Kidney epithelial cell (primary cell): ENCODE measurements around the gene PXMP4. TPM values are rescaled to one million over a fixed set of nuclear protein-coding genes. Genes with fewer than 3 reads are reported as not detected.

Source experiments
- DNase-seq: peaks from one replicate; pipeline ENCODE4 v3.0.0-alpha.2; 2010; ENCODE audit warnings: low read depth
- H3K27me3 ChIP-seq: 2 replicates; pipeline ENCODE4 v1.6.0; 2011; ENCODE audit warnings: low read length; ENCODE audit not compliant: control insufficient read depth, insufficient read depth
- H3K36me3 ChIP-seq: 2 replicates; pipeline ENCODE4 v1.5.1; 2011; ENCODE audit warnings: low read length; ENCODE audit not compliant: control insufficient read depth, insufficient read depth
- H3K4me3 ChIP-seq: 2 replicates; pipeline ENCODE4 v1.5.1; 2011; ENCODE audit warnings: low read depth, mild to moderate bottlenecking, control low read depth, low read length
- total RNA-seq: library from RNA; depleted of rRNA; stranded (reverse); fragments of >200 nt; gene quantifications from 2 replicates; pipeline ENCODE4 v1.2.3, GENCODE V29; 2015
- TF ChIP-seq, protein P1 (sequence below): IDR thresholded peaks from 2 replicates; pipeline ENCODE4 v1.5.1; 2011; ENCODE audit warnings: mild to moderate bottlenecking, moderate library complexity, low read length, control low read depth, inconsistent platforms; ENCODE audit not compliant: insufficient read depth, poor library complexity, severe bottlenecking

PXMP4 gene
- total RNA-seq, 1 donor from 2014 or later, result 8.1 TPM

DNA sequence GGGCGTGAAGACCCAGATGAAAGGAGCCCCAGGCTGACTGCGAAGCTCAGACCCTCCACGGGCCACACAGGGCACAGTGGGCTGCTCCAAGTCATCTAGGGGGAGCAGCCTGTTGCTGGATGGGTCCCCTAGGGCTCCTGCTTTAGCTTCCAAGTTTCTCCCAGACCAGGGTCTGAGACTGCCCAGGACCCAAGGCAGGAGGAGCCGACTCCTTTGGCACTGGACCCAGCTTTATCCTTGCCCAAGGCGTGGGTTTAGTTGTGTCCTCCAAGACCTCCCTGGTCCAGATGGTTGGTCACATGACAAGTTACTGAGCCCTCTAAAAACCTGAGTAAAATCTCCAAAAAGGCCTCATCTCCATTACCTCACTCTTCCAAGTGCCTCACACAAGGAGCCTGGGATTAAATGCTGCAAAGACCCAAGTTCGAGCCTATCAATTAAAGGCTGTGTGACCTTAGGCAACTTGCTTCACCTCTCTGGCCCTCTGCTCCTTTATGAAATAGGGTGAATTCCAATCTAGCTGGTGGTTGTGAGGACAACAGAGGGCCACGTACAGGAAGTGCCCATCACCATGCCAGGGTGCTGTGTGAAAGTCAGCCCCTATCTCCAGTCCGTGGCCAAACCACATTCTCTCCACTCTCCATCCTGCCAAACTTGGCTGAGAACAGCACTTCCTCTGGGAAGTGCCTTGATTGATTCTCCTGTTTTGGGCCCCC lies 48.4 kb downstream of the PXMP4 start:
- H3K36me3 ChIP-seq, result no peaks in the 10 kb centered on the region
- no peak overlapping the region for H3K4me3 ChIP-seq
- TF ChIP-seq, protein P1, sequence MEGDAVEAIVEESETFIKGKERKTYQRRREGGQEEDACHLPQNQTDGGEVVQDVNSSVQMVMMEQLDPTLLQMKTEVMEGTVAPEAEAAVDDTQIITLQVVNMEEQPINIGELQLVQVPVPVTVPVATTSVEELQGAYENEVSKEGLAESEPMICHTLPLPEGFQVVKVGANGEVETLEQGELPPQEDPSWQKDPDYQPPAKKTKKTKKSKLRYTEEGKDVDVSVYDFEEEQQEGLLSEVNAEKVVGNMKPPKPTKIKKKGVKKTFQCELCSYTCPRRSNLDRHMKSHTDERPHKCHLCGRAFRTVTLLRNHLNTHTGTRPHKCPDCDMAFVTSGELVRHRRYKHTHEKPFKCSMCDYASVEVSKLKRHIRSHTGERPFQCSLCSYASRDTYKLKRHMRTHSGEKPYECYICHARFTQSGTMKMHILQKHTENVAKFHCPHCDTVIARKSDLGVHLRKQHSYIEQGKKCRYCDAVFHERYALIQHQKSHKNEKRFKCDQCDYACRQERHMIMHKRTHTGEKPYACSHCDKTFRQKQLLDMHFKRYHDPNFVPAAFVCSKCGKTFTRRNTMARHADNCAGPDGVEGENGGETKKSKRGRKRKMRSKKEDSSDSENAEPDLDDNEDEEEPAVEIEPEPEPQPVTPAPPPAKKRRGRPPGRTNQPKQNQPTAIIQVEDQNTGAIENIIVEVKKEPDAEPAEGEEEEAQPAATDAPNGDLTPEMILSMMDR, result no peak
- no peaks in the 10 kb centered on the region for H3K27me3 ChIP-seq
- DNase-seq, result no peak

- H3K36me3 ChIP-seq, result no peaks in the 10 kb centered on the region
- DNase-seq, result no peak
- TF ChIP-seq, protein P1, result no peak
Observed at GRCh38 chr20:33670715-33671499, 49.2 kb downstream of the PXMP4 start.

DNA sequence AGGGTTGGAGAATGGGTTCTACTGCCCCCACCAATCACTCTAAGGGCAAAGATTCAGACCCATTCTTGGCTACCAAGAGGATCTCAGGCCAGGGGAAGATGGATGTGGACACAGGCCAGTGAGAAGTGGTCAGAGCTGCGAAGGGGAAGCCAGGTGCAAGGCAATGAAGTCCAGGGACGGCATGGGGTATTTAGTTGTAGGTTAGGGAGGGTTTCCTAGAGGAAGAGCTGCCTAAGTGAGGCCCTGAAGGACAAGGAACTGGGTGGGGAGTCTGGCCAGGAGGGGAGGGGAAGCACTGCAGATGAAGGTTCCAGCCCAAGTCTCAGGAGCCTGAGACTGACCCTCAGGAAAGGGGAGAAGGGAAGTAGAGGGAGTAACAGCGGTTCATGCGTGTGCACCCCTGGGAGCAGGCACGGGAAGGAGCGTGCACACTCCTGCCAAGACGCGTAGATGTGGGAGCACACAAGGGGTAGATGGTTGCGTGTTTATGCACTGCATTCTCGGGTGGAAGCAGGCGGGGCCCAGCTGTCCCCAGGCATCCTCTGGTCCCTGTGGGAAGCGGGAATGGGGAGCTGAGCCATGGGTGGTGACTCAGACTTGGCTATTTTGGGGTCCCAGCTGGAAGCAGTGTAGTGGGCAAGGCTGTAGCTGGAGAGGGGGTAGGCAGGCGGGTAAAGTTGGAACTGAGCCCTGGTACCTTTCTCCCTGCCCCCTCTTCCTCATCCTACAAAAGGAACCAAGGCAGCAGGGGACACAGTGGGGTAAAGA lies 50.1 kb downstream of the PXMP4 start:
- H3K36me3 ChIP-seq, result no peaks in the 10 kb centered on the region
- DNase-seq, result no peak
- TF ChIP-seq, protein P1, result no peak
- no peak overlapping the region for H3K4me3 ChIP-seq
- no peaks in the 10 kb centered on the region for H3K27me3 ChIP-seq

More at GRCh38 chr20:33670715-33671499, 49.2 kb downstream of the PXMP4 start:
- Histone ChIP-seq H3K4me3 (no peak overlapping the region), H3K27me3 (no peaks in the 10 kb centered on the region)

- no peak overlapping the region for H3K4me3 ChIP-seq
- TF ChIP-seq, protein P1, result no peak
- DNase-seq, result no peak
Observed at GRCh38 chr20:33669224-33669623, 50.9 kb downstream of the PXMP4 start.

DNA sequence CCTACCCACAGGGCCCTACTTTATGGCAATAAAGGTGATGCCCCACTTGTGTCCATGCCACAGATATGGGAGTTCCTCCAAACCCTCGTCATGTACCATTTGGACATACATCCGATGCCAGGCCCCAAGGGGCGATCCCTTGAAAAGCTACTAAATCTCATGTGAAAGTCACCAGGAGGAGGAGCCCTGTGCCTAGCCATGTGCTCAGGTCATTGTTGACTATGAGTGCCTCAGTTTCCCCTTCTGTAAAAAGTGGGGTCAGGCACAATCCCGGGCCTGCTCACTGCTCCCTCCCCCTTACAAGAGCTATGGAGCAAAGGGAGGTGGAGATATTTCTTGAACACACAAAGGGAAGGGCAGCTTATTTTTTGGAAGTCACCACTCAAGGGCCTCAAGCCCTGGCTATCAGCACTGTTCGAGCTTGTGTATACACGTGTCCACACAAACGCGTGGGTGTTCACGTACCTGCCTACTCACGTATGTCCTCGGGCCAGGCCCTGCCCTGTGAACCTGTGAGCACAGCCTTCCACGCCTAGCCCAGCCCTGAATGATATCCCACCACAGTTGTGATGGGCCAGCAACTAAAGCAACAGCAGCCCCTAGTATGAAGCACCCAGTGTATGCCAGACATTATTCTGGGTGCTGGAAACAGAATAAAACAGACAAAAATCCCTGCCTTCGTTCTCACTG lies 51.5 kb downstream of the PXMP4 start:
- Histone ChIP-seq H3K36me3 (no peaks in the 10 kb centered on the region), H3K27me3 (no peaks in the 10 kb centered on the region), H3K4me3 (no peak overlapping the region)
- TF ChIP-seq, protein P1, result no peak
- no peak for DNase-seq

More at GRCh38 chr20:33669224-33669623, 50.9 kb downstream of the PXMP4 start:
- no peaks in the 10 kb centered on the region for H3K27me3 ChIP-seq
- no peaks in the 10 kb centered on the region for H3K36me3 ChIP-seq
